Measurements from ENCODE around the gene RASSF7.

RASSF7 gene

DNA sequence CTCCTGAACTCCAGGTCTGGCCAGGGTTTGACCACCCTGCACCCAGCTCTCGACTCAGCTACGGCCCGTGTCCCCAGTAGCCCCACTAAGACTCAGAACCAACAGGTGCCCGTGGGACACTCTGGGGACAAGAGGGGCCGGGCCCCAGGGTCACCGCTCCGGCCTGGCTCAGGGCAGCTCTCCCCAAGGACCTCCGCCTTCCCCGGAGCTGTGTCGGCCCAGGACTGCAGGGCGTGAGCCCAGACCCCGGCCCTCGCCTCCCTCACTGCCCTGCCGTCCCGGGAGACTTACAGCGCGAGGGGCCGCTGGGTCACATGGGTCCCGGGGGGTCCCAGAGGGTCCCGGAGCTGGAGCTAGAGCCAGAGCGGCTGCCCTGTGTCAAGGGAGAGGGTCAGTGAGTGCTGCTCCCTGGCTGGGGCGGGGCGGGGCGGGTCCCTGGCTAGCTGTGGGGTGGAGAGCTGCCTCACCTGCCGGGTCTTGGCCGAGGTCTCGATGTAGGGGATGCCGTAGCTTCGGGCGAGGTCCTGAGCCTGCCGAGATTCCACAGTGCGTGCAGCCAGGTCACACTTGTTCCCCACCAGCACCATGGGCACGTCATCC is 27.7 kb upstream of the RASSF7 start:
- no peak for DNase-seq (ENCODE audit: low read depth in 2 of 2)

DNA sequence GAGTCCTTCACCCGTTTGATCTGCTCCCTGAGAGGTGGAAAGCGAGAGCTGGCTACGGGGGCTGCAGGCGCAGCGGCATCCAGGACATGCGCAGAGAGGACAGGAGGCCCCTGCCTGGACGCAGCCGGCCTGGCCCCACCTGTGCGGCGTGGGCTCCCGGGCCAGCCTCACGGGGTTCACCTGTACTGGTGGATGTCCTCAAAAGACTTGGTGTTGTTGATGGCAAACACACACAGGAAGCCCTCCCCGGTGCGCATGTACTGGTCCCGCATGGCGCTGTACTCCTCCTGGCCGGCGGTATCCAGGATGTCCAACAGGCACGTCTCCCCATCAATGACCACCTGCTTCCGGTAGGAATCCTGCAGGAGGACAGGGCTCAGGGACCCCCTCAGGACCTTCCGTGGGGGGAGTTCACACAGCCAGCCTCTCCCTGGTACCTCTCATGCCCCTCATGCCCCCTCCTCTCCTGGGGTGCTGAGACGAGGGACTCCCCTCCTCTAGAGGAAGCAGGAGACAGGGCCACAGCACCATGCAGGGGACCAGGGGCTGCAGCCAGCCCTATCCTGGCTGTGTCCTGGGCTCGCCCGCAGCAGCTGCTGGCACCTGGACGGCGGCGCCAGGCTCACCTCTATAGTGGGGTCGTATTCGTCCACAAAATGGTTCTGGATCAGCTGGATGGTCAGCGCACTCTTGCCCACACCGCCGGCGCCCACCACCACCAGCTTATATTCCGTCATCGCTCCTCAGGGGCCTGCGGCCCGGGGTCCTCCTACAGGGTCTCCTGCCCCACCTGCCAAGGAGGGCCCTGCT is 27.0 kb upstream of the RASSF7 start:
- no peak for DNase-seq (ENCODE audit: low read depth in 2 of 2)

DNA sequence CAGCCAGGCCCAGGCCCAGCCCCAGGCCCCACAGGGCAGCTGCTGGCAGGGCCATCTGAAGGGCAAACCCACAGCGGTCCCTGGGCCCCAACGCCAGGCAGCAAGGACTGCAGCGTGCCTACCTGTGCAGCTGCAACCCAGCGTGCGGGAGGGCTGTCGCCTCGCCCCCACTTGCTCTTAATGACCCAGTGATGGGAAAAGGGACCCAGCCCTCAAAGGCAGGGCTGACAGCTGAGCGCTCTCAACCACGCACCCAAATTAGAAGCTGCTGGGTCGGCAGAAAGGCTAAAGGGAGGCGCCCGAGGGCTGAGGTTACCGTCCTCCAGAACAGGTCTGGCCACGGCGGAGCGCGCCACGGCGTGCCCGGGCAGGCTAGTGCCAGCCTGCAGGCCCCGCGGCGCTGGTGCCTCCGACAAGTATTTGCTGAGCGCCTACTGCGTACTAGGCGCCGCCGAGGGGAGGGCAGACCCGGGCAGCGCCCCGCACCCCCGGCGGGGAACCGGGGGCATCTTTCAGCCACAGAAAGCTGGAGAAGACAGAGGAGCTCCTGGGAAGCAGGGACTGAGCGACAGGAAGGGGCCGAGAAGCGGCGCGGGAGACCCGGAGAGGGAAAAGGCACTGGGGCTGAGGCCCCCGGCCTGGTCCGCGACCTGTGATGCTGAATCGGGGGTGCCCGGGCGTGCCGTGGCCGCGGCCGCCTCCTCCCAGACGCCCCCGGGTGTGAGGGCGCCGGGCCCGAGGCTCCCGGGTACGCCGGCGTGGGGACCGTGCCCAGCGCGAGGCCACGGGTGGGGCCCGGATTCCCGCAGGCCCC is 26.2 kb upstream of the RASSF7 start:
- DNase-seq (ENCODE audit: low read depth in 2 of 2), result no peak

DNA sequence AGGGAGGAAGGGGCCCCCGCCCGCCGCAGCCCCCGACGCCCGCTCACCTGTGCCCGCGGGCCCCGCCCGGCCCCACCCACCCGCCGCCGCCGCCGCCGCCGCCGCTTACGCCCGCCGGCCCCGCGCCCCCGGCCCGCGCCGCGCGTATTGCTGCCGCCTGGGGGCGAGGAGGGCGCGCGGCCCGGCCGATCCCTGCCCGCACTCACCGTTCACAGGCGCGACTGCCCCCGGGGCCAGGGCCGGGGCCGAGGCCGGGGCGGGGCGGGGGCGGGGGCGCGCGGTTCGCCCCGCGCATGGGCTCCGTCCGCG is 25.6 kb upstream of the RASSF7 start:
- no peak for DNase-seq (ENCODE audit: low read depth in 2 of 2)

DNA sequence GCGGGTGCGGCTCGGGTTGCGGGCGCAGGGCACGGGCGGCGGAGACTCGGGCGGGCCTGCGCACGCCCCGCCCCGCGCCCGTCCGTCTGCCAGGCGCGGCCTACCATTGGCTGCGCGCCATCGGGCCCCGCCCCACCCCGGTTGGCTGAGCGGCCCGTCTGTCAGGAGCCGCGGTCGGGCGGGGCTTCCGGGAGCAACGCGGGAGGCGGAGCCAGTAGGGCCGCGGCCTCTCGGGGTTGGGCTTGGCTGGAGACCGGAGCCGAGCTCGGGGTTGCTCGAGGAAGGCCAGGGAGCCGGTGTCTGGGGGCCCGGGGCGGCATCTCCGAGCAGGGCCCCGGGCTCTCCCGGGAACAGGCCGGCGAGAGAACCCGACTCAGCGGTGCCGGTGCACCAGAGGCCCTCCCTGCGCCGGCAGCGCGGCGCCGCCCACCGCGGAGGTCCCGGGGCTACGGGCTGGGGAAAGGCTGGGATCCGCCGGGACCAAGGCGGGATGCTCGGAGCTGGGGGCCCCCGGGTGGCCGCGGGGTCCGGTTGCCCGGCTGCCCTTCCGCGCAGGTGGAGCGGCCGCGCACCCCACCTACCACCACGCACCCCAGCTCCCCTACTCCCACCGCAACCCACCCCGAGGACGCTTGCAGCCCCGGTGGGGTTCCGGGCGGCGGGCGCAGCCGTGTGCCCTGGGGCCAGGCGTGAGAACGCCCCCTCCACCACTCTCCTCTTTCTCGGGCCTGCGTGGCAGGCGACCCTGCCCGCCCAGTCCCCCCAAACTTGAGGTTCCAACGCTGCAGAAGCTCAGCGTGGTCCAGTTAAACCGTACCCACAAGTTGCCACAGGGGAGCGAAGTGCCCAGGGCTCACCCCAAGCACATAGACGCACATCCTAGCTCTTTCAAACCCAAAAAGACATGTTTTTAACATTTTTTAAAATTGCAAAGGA is 25.0 kb upstream of the RASSF7 start, which contains the start of gene HRAS:
Gene HRAS (minus strand): TSS at position 58 of the 936 bp plus-strand sequence.
- DNase-seq (ENCODE audit: low read depth in 2 of 2), result peak; percentile 86 to 87

DNA sequence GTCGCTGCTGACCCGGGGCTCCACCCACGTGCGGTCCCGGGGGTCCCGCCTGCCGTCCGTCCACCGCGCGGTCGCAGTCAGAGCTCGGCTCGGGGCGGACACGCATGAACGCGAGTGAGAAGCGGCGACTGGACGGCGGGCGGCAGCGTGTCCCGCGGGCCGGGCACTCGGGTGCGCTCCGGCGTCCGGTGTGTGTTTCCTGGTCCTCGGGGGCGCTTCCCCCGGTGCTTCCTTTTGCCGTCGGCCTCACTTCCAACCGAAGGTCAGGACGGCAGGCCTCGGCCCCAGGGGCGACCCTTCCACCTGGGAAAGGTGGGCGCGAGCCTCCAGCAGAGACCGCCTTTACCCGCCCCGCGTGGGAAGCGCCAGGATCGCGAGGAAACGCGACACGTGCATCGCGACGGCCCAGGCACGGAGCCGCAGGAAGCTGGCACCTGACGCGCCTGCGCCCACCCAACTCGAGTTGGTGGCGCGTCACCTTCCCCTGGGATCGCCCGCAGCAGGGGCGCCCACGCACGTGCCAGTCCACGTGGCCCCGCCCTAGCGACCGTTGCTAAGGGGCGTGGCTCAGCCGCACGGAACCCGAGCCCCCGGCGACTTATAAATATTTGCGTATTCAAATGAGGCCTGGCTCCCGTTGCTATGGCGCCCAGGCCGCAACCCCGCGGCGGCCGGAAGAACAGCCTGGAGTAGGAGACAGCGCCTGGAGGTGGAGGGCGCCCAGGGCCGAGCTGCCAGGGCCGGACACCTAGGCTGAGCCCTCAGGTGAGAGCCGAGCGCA is 23.7 kb upstream of the RASSF7 start, which contains the start of gene LRRC56:
Gene LRRC56 (plus strand): TSS at position 687 of the 781 bp plus-strand sequence. CDS start 3,158 bp downstream, outside the sequence.
- DNase-seq (ENCODE audit: low read depth in 2 of 2), result peak; percentile 32 to 35

DNA sequence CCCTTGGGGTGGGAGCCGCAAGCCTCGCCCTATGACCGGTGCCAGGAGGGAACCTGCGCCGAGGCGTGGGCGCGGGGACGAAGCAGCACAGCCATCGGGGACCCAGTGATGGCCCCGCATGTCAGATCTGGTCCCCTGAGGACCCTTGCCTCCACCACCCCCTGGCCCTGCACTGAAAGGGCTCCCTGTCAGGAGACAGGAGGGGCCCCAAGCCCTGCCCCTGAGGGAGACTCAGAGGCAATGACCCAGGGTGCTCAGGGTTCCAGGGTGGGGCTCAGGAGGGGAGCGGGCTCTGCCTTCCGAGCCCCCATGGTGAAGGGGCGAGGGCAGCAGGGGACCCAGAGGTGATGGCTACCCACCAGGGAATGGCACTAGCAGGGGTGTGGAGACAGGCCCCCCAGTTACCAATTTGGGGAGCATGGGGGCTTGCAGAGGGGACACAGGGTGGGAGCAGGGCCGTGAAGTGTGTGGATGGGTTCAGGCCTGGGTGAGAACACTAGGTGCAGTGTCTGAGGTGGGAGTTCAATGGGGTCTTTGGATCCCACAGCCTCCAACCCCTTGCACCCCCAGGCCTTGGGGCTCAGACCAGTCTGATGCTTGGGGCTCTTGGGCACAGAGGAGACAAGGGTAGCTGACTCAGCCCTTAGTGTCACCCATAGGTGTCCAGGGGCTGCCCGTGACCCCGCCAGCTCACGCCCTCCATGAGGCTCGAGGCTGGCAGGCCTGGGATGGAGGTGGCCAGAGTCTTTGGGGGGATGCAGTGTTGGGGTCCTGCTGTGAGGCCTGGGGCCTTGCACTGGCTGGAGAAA is 22.9 kb upstream of the RASSF7 start:
- DNase-seq (ENCODE audit: low read depth in 2 of 2), result no peak

DNA sequence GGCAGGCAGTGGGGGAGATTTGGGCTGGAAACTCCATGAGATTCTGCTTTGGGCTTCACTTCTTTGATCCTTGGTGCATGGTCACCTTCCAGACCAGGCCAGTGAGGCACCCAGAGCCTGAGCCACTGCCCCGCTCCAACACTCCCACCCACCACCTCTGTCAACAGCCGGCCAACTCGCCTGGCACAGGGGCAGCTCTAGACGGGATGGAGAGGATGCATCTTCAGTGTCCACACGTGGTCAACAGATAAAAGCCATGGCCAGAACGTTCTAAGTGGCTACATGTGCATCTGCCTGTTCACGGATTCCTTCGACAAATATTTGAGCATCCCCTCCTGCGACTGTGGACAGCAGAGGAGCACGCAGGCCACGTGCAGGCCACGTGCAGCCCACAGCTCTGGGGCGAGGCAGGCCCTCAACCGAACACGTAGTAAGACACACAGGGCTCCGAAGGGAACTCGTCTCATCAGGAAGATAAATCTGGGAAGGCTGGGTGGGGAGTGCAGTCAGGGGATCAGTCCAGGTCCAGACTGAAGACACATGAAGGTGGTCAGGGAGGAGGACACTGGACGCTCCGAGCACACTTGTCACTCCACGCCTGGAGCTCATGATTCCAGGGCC is 22.2 kb upstream of the RASSF7 start:
- DNase-seq (ENCODE audit: low read depth in 2 of 2), result no peak

DNA sequence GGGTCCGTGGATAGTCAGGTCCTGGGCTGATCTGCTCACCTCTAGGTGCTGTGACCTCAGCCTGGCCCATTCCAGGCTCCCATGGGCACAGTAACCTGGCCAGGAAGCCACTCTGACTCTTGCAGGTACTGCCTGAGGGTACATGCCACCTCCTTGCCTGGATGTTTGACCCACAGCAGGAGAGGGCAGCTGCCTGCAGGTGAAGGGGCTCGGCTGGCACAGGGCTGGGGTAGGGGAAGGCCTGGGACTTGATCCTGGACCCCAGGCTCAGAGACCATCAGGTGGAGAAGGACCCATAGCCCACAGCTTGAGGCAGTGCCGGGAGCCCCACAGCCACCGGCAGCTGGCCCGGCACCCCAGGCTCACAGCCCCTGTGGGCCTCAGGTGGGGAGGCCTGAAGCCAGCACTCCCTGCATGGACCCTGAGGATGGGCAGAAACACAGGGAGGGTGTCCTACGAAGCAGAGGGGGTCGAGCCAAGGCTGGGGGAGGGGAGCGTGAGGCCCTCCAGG is 20.7 kb upstream of the RASSF7 start:
- DNase-seq (ENCODE audit: low read depth in 2 of 2), result no peak

DNA sequence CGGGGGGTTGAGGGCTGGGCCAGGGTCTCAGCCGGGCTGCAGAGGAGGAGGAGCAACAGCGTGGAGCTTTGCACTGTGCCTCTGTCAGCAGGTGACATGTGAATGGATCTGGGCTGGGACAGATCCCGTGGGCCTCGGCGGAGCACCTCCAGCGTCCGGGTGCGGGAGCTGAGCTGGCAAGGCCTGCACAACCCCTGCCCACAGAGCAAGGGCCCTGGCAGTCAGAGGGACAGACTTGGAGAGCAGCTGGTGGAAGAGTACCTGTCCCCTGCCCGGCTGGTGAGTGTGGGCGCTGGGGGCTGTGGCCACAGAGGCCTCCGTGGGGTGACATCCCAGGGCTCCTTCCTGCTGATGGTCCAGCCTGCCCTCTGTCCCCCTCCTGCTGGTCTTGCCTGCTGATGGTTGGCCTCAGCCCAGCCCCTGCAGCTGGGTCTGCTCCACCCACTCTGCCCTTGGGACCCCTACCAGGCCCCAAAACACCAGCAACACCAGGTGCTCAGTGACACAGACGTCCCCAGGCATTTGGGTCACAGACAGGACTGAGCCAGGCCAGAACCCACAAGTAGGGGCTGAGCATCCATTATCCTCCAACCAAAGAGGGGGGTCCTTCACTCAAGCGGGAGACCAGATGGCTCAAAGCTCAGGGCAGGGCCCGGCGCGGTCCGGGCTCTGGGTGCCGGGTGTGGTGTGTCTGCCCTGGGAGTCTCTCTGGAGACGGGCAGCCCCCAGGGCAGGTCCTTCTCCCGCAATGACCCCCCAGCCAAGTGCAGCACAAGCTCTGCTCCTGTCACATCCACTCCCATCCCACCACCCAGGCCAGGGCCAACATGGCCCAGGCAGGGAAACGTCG is 20.0 kb upstream of the RASSF7 start:
- no peak for DNase-seq (ENCODE audit: low read depth in 2 of 2)

DNA sequence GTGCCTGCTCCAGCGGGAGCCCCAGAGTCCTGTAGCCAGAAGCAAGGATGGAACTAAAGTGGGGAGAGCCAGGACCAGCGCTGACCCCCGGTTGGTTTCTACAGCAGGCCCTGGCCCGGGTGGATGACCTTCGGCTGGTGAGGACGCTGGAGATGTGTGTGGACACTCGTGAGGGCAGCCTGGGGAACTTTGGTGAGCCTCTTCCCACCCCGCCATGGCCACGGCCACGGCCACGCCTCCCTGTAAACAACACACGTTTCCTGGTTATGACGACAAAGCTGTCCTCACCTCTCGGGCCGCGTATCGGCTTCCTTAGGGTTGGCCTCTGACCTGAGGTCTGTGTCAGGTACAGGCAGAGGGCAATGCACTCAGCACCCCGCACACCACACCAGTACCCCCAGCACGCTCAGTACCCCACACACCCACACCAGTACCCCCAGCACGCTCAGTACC is 19.3 kb upstream of the RASSF7 start:
- DNase-seq (ENCODE audit: low read depth in 2 of 2), result no peak

DNA sequence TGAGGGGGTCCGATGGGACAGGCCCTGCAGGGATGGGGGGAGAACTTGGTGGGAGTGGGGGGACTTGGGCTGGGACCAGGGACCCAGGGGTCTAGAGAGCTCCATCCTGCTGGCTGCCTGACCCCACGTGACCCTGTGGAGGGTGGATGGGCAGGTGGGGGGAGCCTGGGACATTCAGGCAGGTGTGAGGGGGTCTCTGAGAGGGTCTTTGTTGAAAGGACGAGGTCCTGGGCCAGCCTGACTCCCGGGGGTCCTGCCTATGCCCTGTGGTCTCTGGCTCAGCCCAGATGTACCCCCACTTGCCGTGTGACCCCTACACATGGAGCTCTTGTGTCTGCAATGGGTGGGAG is 16.0 kb upstream of the RASSF7 start:
- DNase-seq (ENCODE audit: low read depth in 2 of 2), result no peak

DNA sequence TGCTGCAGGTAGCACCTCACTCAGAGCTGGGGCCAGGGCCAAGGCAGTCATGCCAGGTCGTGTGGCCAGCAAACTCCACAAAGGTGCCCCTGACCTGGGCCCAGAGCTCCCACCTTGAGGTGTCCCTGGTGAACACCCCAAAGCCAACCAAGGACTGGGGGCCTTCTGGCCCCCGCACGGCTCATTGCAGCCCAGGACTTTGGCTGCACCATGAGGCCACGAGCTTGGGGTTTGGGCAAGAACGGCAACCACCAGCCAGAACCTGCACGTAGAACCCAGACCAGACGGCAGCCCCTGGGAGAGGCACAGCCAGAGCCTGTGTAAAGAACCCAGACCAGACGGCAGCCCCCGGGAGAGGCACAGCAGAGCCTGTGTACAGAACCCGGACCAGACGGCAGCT is 15.6 kb upstream of the RASSF7 start:
- DNase-seq (ENCODE audit: low read depth in 2 of 2), result no peak

DNA sequence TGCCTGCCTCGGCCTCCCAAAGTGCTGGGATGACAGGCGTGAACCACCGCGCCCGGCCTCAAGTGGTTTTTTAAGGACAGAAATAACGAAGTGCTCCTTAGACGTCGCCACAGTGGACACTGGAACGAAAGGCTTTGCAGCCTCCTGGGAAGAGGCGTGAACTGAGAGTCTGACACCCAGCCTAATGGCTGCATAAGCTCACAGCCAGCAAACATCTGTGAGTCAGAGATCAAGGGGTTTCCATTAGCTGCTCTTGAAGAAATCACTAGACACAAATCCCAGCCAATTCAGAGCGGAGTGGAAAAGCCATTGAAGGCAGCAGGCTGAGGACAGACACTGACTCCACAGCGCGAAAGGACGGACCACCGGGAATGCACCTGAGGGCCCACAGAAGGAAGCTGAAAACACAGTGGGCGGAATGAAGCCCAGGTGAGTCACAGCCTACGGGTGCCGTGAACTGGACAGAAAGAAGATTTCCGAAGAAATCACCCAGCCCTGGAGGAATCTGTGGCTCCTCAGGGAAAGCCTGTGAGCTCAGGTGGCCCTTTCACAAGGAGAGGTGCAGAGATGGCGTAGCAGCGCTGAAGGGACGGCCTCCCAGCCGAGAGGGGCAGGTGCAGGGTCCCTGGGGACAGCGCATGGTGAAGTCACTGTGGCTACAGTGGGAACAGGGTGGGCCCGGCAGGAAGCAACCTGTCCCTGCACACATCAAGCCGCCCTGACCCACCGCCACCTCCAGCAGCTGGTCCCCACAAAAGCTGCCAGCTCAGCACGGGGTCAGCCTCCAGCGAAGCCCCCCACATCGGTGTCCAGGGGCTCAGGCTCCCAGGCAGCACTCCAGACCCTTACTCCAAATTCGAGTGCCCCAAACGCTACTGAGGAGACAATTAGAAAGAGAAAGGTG is 11.8 kb upstream of the RASSF7 start:
- no peak for DNase-seq (ENCODE audit: low read depth in 2 of 2)

DNA sequence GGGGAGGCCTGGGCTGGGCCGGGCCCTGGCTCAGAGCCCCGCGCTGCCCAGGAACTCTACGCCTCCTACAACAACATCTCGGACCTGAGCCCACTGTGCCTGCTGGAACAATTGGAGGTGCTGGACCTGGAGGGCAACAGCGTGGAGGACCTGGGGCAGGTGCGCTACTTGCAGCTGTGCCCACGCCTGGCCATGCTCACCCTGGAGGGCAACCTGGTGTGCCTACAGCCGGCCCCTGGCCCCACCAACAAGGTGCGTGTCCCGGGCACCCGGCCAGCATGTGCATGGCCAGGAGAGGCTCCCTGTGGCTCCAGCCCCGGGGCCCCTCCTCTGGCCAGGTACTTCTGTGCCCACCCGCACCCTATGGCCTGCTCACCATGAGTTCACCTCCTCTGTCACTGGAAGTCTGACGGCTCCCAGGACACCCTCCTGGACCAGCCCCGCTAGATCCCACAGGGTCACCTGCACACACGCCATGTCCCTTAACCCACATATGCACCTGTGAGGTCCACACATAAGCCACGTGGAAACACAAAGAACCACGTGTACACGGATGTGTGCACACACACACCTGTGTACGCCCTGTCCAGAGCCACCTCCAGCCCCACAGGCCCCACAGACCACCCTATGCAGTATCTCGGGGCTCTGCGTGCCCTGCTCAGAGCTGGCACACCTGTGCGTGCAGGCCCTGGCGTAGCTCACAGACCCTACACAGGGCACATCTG is 10.6 kb upstream of the RASSF7 start:
- no peak for DNase-seq (ENCODE audit: low read depth in 2 of 2)

DNA sequence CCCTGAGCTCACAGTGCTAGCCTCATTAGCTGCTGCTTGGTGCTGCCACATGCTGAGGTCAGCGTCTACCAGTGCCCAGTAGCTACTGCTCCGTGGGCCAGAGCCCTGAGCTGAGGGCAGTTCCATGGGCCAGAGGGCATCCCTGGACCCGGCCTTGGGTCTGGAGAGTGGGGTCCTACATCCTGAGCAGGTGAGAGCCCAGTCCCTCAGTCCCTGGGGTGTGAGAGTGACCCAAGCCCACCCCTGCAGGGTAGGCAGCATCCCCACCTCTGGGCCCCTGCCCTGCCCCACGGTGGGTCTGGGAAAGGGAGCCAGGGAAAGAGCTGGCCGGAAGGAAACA is 10.1 kb upstream of the RASSF7 start:
- DNase-seq (ENCODE audit: low read depth in 2 of 2), result no peak

DNA sequence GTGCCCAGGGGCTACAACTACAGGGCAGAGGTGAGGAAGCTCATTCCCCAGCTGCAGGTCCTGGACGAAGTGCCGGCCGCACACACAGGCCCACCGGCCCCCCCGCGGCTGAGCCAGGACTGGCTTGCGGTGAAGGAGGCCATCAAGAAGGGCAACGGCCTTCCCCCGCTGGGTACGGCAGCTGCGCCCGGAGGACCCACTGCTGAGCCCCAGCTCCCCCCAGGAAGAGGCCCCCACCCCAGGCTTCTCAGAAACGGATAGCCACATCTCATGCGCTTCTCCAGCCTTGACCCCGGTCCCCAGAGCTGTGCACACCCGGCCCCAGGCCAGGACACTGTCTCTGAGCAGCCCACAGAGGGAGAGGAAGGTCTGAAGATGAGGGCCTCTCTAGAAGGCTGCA is 9.6 kb upstream of the RASSF7 start:
- no peak for DNase-seq (ENCODE audit: low read depth in 2 of 2)
